Measurements from ENCODE around the gene MATK. TPM values are rescaled to one million over a fixed set of nuclear protein-coding genes. Genes with fewer than 3 reads are reported as not detected.

Gene MATK
- total RNA-seq, 1 experiment from 2014 or later, result 0.86 TPM

- no peak for DNase-seq (ENCODE audit: low read depth)
These were observed 37.2 kb downstream of the MATK start for GRCh38 chr19:3748965-3749364.

GRCh38 chr19:3746371-3747056 lies 39.7 kb downstream of the MATK start:
- DNase-seq (ENCODE audit: low read depth), result no peak

- DNase-seq (ENCODE audit: low read depth), result no peak
These were observed 40.7 kb downstream of the MATK start for GRCh38 chr19:3745363-3746045.

GRCh38 chr19:3743486-3743885 lies 42.7 kb downstream of the MATK start:
- no peak for DNase-seq (ENCODE audit: low read depth)

GRCh38 chr19:3740431-3740830 lies 45.8 kb downstream of the MATK start:
- no peak for DNase-seq (ENCODE audit: low read depth)

GRCh38 chr19:3738477-3739220 lies 47.5 kb downstream of the MATK start:
- no peak for DNase-seq (ENCODE audit: low read depth)

GRCh38 chr19:3737487-3738205 lies 48.5 kb downstream of the MATK start:
- no peak for DNase-seq (ENCODE audit: low read depth)

GRCh38 chr19:3736106-3736724 lies 50.0 kb downstream of the MATK start:
- no peak for DNase-seq (ENCODE audit: low read depth)

- DNase-seq (ENCODE audit: low read depth), result no peak
These were observed 51.9 kb downstream of the MATK start for GRCh38 chr19:3734310-3734600.

GRCh38 chr19:3733549-3734309 lies 52.5 kb downstream of the MATK start:
- DNase-seq (ENCODE audit: low read depth), result no peak

GRCh38 chr19:3732108-3732507 lies 54.1 kb downstream of the MATK start:
- DNase-seq (ENCODE audit: low read depth), result no peak

- DNase-seq (ENCODE audit: low read depth), result no peak
These were observed 55.7 kb downstream of the MATK start for GRCh38 chr19:3730457-3730958.

Other genes starting within 250 kb of the MATK start
- not detected in 2 replicates for gene TEKTIP1, start 247.2 kb downstream of the MATK start, total RNA-seq (2014; rRNA removed; shearing (Covaris generic))
- gene MFSD12, start 228.8 kb downstream of the MATK start, total RNA-seq (2014; rRNA removed; shearing (Covaris generic)), result 50.5 and 93.6 TPM in 2 replicates
- gene HMG20B, start 213.4 kb downstream of the MATK start, total RNA-seq (2014; rRNA removed; shearing (Covaris generic)), result 79.9 TPM in 2 replicates
- gene GIPC3, start 200.9 kb downstream of the MATK start, total RNA-seq (2014; rRNA removed; shearing (Covaris generic)), result not detected in 2 replicates
- gene TBXA2R, start 179.5 kb downstream of the MATK start, total RNA-seq (2014; rRNA removed; shearing (Covaris generic)), result 0.39 TPM in 1 of 2 replicates, not detected in the other
- 29.9 and 52.6 TPM in 2 replicates for gene CACTIN, start 159.6 kb downstream of the MATK start, total RNA-seq (2014; rRNA removed; shearing (Covaris generic))
- gene PIP5K1C, start 85.9 kb downstream of the MATK start, total RNA-seq (2014; rRNA removed; shearing (Covaris generic)), result 5.2 and 8.6 TPM in 2 replicates
- gene TJP3, start 78.0 kb downstream of the MATK start, total RNA-seq (2014; rRNA removed; shearing (Covaris generic)), result 0.03 TPM in 1 of 2 replicates, not detected in the other
- gene APBA3, start 24.7 kb downstream of the MATK start, total RNA-seq (2014; rRNA removed; shearing (Covaris generic)), result 30.9 and 32.6 TPM in 2 replicates
- gene MRPL54, start 23.7 kb downstream of the MATK start, total RNA-seq (2014; rRNA removed; shearing (Covaris generic)), result 140 and 153 TPM in 2 replicates
- gene RAX2, start 14.2 kb downstream of the MATK start, total RNA-seq (2014; rRNA removed; shearing (Covaris generic)), result not detected in 2 replicates
- gene ZFR2, start 82.7 kb upstream of the MATK start, total RNA-seq (2014; rRNA removed; shearing (Covaris generic)), result 2.3 and 3.1 TPM in 2 replicates
- 0.11 and 0.42 TPM in 2 replicates for gene ATCAY, start 94.3 kb upstream of the MATK start, total RNA-seq (2014; rRNA removed; shearing (Covaris generic))
- not detected in 2 replicates for gene NMRK2, start 146.7 kb upstream of the MATK start, total RNA-seq (2014; rRNA removed; shearing (Covaris generic))
- 133 and 135 TPM in 2 replicates for gene DAPK3, start 184.7 kb upstream of the MATK start, total RNA-seq (2014; rRNA removed; shearing (Covaris generic))
- 1,288 and 1,386 TPM in 2 replicates for gene EEF2, start 199.1 kb upstream of the MATK start, total RNA-seq (2014; rRNA removed; shearing (Covaris generic))
- 25.7 and 31.5 TPM in 2 replicates for gene PIAS4, start 221.4 kb upstream of the MATK start, total RNA-seq (2014; rRNA removed; shearing (Covaris generic))

Data from Daoy (cell line).